Measurements from ENCODE around the gene ANKS1A.

DNA sequence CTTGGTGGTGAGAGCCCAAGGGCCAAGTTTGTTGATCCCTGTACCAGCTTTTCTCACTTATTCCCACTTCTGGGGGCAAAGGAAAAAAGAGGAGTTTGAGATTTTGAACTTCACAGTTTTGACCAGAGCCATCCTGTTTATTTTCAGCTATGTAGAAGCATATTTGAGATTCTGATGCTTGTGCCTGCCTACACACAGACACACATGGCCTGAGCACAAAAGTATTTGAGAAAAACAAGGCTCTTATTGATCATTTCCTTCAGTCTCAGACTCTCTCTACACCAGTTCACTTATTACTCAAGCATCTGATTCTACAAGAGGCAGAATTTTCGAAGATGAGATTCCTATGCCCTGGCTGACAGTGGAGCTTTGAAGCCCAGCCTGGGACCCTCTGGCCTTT, 151.3 kb downstream of the ANKS1A start:
- TF ChIP-seq, protein P1, sequence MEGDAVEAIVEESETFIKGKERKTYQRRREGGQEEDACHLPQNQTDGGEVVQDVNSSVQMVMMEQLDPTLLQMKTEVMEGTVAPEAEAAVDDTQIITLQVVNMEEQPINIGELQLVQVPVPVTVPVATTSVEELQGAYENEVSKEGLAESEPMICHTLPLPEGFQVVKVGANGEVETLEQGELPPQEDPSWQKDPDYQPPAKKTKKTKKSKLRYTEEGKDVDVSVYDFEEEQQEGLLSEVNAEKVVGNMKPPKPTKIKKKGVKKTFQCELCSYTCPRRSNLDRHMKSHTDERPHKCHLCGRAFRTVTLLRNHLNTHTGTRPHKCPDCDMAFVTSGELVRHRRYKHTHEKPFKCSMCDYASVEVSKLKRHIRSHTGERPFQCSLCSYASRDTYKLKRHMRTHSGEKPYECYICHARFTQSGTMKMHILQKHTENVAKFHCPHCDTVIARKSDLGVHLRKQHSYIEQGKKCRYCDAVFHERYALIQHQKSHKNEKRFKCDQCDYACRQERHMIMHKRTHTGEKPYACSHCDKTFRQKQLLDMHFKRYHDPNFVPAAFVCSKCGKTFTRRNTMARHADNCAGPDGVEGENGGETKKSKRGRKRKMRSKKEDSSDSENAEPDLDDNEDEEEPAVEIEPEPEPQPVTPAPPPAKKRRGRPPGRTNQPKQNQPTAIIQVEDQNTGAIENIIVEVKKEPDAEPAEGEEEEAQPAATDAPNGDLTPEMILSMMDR (IDR thresholded peaks at IDR 0.05), result no peak
- TF ChIP-seq POLR2A (IDR thresholded peaks at IDR 0.05), result no peak
